Neural cell (in vitro differentiated cells): ENCODE measurements around the gene PCDHGC4. TPM values are rescaled to one million over a fixed set of nuclear protein-coding genes. Genes with fewer than 3 reads are reported as not detected.

ENCODE experiments used
- H2AFZ ChIP-seq: fragments of 200-600, 300-800 bp; sonication (generic), shearing (Covaris generic); 2 replicates; pipeline ENCODE4 v1.6.0; 2014; ENCODE audit warnings: low read depth, mild to moderate bottlenecking, antibody characterized with exemption, low read length, moderate library complexity
- H3F3A ChIP-seq: fragments of 200-600 bp; shearing (Covaris generic); 2 replicates; pipeline ENCODE4 v1.6.1; 2016; ENCODE audit warnings: mild to moderate bottlenecking, moderate library complexity, mixed read lengths, antibody characterized with exemption, low read length; ENCODE audit not compliant: insufficient read depth, poor library complexity, severe bottlenecking
- H3K27ac ChIP-seq: fragments of 200-600, 300-800 bp; sonication (generic), shearing (Covaris generic); 2 replicates; pipeline ENCODE4 v1.5.1; 2014; ENCODE audit warnings: mild to moderate bottlenecking, low read length, moderate library complexity
- H3K27me3 ChIP-seq: fragments of 300-800, 200-600 bp; sonication (generic), shearing (Covaris generic); 2 replicates; pipeline ENCODE4 v1.6.0; 2014; ENCODE audit warnings: mild to moderate bottlenecking, low read depth, low read length, moderate library complexity; ENCODE audit not compliant: insufficient read depth
- H3K36me3 ChIP-seq: fragments of 300-800, 200-600 bp; sonication (generic), shearing (Covaris generic); 2 replicates; pipeline ENCODE4 v1.5.1; 2014; ENCODE audit warnings: mild to moderate bottlenecking, antibody characterized with exemption, low read length, moderate library complexity; ENCODE audit not compliant: insufficient read depth
- H3K4me2 ChIP-seq: fragments of 300-800, 200-600 bp; sonication (generic), shearing (Covaris generic); 2 replicates; pipeline ENCODE4 v1.6.0; 2014; ENCODE audit warnings: mild to moderate bottlenecking, low read length
- H3K4me3 ChIP-seq: fragments of 300-800, 200-600 bp; sonication (generic), shearing (Covaris generic); 2 replicates; pipeline ENCODE4 v1.5.1; 2014; ENCODE audit warnings: mild to moderate bottlenecking, low read length, moderate library complexity
- H3K79me2 ChIP-seq: fragments of 200-600 bp; shearing (Covaris generic); replicated peaks from 2 replicates; pipeline ENCODE4 v1.6.0; 2014; ENCODE audit warnings: mild to moderate bottlenecking, low read length, moderate library complexity; ENCODE audit not compliant: insufficient read depth
- H3K9ac ChIP-seq: fragments of 300-800, 200-600 bp; sonication (generic), shearing (Covaris generic); 2 replicates; pipeline ENCODE4 v1.6.1; 2016; ENCODE audit warnings: mild to moderate bottlenecking, low read length, mixed read lengths
- H3K9me2 ChIP-seq: fragments of 200-600 bp; shearing (Covaris generic); 2 replicates; pipeline ENCODE4 v1.6.1; 2016; ENCODE audit warnings: mild to moderate bottlenecking, low read length, mixed read lengths; ENCODE audit not compliant: insufficient read depth
- H3K9me3 ChIP-seq: fragments of 200-600, 300-800 bp; sonication (generic), shearing (Covaris generic); 2 replicates; pipeline ENCODE4 v1.6.1; 2016; ENCODE audit warnings: mild to moderate bottlenecking, mixed run types, low read length, moderate library complexity, mixed read lengths
- H4K20me1 ChIP-seq: fragments of 200-600 bp; shearing (Covaris generic); 2 replicates; pipeline ENCODE4 v1.6.1; 2016; ENCODE audit warnings: mild to moderate bottlenecking, mixed run types; ENCODE audit not compliant: insufficient read depth
- EP300 ChIP-seq: fragments of 450-650 bp; conservative IDR thresholded peaks from 2 replicates; pipeline ENCODE4 v1.6.1; 2014; ENCODE audit warnings: antibody characterized with exemption, mild to moderate bottlenecking, moderate library complexity; ENCODE audit not compliant: poor library complexity, severe bottlenecking
- EZH2 ChIP-seq: fragments of 200-600, 300-800 bp; shearing (Covaris generic), sonication (generic); IDR thresholded peaks from 2 replicates; pipeline ENCODE4 v1.6.1; 2014; ENCODE audit warnings: antibody characterized with exemption, low read length, borderline replicate concordance, mild to moderate bottlenecking; ENCODE audit not compliant: insufficient read depth, poor library complexity, severe bottlenecking
- MXI1 ChIP-seq: fragments of 450-650 bp; conservative IDR thresholded peaks from 2 replicates; pipeline ENCODE4 v1.6.1; 2014; ENCODE audit warnings: antibody characterized with exemption, mild to moderate bottlenecking; ENCODE audit not compliant: poor library complexity, severe bottlenecking
- POLR2AphosphoS5 ChIP-seq: IDR thresholded peaks from 2 replicates; pipeline ENCODE4 v1.6.1; 2012
- RAD21 ChIP-seq: fragments of 450-650 bp; conservative IDR thresholded peaks from 2 replicates; pipeline ENCODE4 v1.6.1; 2014; ENCODE audit warnings: antibody characterized with exemption, mild to moderate bottlenecking, moderate library complexity
- REST ChIP-seq: IDR thresholded peaks from 2 replicates; pipeline ENCODE4 v1.6.1; 2012; ENCODE audit warnings: borderline replicate concordance
- SMC3 ChIP-seq: fragments of 450-650 bp; conservative IDR thresholded peaks from 2 replicates; pipeline ENCODE4 v1.6.1; 2014; ENCODE audit warnings: antibody characterized with exemption, mild to moderate bottlenecking, moderate library complexity; ENCODE audit not compliant: poor library complexity
- TAF1 ChIP-seq: IDR thresholded peaks from 2 replicates; pipeline ENCODE4 v1.6.1; 2012; ENCODE audit warnings: low read depth
- polyA plus RNA-seq: library from polyadenylated mRNA; depleted of rRNA; stranded (reverse); fragments of >200 nt; gene quantifications from 2 replicates; pipeline ENCODE4 v1.2.3, GENCODE V29; 2014
- TF ChIP-seq, protein P1 (sequence below): fragments of 450-650 bp; IDR thresholded peaks from 2 replicates; pipeline ENCODE4 v1.5.1; 2014; ENCODE audit warnings: antibody characterized with exemption, mild to moderate bottlenecking, moderate library complexity; ENCODE audit not compliant: poor library complexity, severe bottlenecking

PCDHGC4 gene
- polyA plus RNA-seq, 1 donor from 2014 or later: 4.3 TPM

GRCh38 chr5:141441571-141442170 lies 43.2 kb upstream of the PCDHGC4 start:
- H2AFZ ChIP-seq: no peak overlapping the region
- no peaks in the 10 kb centered on the region for H3F3A ChIP-seq
- TF ChIP-seq, protein P1, sequence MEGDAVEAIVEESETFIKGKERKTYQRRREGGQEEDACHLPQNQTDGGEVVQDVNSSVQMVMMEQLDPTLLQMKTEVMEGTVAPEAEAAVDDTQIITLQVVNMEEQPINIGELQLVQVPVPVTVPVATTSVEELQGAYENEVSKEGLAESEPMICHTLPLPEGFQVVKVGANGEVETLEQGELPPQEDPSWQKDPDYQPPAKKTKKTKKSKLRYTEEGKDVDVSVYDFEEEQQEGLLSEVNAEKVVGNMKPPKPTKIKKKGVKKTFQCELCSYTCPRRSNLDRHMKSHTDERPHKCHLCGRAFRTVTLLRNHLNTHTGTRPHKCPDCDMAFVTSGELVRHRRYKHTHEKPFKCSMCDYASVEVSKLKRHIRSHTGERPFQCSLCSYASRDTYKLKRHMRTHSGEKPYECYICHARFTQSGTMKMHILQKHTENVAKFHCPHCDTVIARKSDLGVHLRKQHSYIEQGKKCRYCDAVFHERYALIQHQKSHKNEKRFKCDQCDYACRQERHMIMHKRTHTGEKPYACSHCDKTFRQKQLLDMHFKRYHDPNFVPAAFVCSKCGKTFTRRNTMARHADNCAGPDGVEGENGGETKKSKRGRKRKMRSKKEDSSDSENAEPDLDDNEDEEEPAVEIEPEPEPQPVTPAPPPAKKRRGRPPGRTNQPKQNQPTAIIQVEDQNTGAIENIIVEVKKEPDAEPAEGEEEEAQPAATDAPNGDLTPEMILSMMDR: no peak
- TF ChIP-seq EP300 (no peak), RAD21 (no peak), SMC3 (no peak), EZH2 (no peak), REST (no peak), MXI1 (no peak), TAF1 (no peak), POLR2AphosphoS5 (no peak)
- H3K9me2 ChIP-seq: no peaks in the 10 kb centered on the region
- H3K79me2 ChIP-seq: peaks cover 37% of the 10 kb centered on the region
- H3K9ac ChIP-seq: no peak overlapping the region
- peaks cover 18% of the 10 kb centered on the region for H3K36me3 ChIP-seq
- H3K27me3 ChIP-seq: no peaks in the 10 kb centered on the region
- H3K9me3 ChIP-seq: peaks cover 39% of the 10 kb centered on the region
- H4K20me1 ChIP-seq: no peaks in the 10 kb centered on the region
- no peak overlapping the region for H3K4me2 ChIP-seq
- no peak overlapping the region for H3K4me3 ChIP-seq
- no peak overlapping the region for H3K27ac ChIP-seq

DNA sequence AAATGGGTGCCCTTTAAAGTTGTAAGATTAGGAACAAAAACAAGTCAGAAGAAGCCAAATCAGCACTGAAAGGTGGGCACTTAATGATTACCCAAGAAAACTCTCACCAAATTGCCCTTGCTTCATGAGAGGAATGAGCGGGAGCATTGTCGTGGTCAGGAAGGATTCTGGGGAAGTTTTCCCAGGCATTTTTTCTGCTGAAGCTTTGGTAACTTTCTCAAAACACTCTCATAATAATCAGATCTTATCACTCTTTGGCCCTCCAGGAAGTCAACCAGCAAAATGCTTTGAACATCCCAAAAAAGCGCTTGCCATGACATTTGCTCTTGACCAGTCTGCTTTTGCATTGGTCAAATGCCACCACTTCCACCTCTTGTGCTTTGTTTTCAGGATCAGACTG lies 19.5 kb upstream of the PCDHGC4 start:
- peaks cover 13% of the 10 kb centered on the region for H3K79me2 ChIP-seq
- no peaks in the 10 kb centered on the region for H3K9me2 ChIP-seq
- no peaks in the 10 kb centered on the region for H3K9me3 ChIP-seq
- H3K27me3 ChIP-seq: no peaks in the 10 kb centered on the region
- no peak overlapping the region for H2AFZ ChIP-seq
- no peaks in the 10 kb centered on the region for H4K20me1 ChIP-seq
- no peak overlapping the region for H3K4me2 ChIP-seq
- no peak overlapping the region for H3K4me3 ChIP-seq
- H3K9ac ChIP-seq: no peak overlapping the region
- no peaks in the 10 kb centered on the region for H3K36me3 ChIP-seq
- H3K27ac ChIP-seq: no peak overlapping the region
- TF ChIP-seq POLR2AphosphoS5 (no peak), TAF1 (no peak), EP300 (no peak), EZH2 (no peak), REST (no peak), MXI1 (no peak), RAD21 (no peak), SMC3 (no peak)
- TF ChIP-seq, protein P1: no peak
- no peaks in the 10 kb centered on the region for H3F3A ChIP-seq
